HepG2 (cell line): ENCODE data around the gene C1GALT1.

Source experiments
- REST ChIP-seq, 2 experiments: IDR thresholded peaks; 2 replicates each; pipeline ENCODE4 v1.6.1; 2011 to 2012; ENCODE audit warnings: low read length in 2 of 2, borderline replicate concordance in 1 of 2, low read depth in 1 of 2, mild to moderate bottlenecking in 1 of 2, moderate library complexity in 1 of 2
- ZFP36 ChIP-seq: fragments of 150-350 bp; IDR thresholded peaks from 2 replicates; pipeline ENCODE4 v1.6.1; 2018; ENCODE audit warnings: borderline replicate concordance, low read length, low read depth; ENCODE audit not compliant: partially characterized antibody
- ZNF225 ChIP-seq: sonication (generic); formaldehyde crosslinking; IDR thresholded peaks from 2 replicates; pipeline ENCODE4 v1.4.0; 2020; ENCODE audit warnings: mild to moderate bottlenecking, missing genetic modification reagents
- ZNF296 ChIP-seq: sonication (generic); formaldehyde crosslinking; conservative IDR thresholded peaks from 2 replicates; pipeline ENCODE4 v1.5.0; 2020; ENCODE audit warnings: mild to moderate bottlenecking, missing genetic modification reagents
- ZNF569 ChIP-seq: sonication (generic); formaldehyde crosslinking; IDR thresholded peaks from 2 replicates; pipeline ENCODE4 v1.5.0; 2020; ENCODE audit warnings: mild to moderate bottlenecking, missing genetic modification reagents, moderate library complexity, borderline replicate concordance

DNA sequence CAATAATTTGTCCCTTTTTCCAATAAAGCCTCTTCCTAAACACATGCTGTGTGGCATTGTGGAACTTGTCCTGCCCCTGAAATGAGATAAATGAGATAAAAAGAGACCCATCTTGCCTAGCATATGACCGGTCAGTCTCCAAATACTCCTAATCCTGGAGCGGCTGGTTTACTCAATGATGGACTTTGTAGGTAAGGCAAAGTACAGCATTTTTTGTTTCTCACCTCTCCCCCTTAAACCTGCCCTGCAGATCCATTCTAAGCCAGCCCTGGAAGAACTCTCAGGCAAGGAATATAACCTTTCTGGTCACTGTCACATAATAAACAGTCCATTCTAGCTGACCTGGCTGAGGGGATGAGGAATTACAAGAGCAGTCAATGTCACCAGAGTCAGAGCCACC, 110.7 kb downstream of the C1GALT1 start:
- no peak for TF ChIP-seq ZNF225 (CRISPR knock-in tag)
- TF ChIP-seq ZFP36 = no peak
- no peak for TF ChIP-seq ZNF569
- TF ChIP-seq REST (IDR thresholded peaks at IDR 0.05; ENCODE audit: borderline replicate concordance in 1 of 2, low read depth in 1 of 2, low read length in 2 of 2) = no peak
- no peak for TF ChIP-seq ZNF296 (CRISPR knock-in tag)
